HEK293T (cell line): ENCODE measurements around the gene KIR3DL3.

Source experiments
- BHLHE40 ChIP-seq: fragments of 450-650 bp; IDR thresholded peaks from 2 replicates; pipeline ENCODE4 v1.6.1; 2016; ENCODE audit warnings: mild to moderate bottlenecking, moderate library complexity, borderline replicate concordance
- FOXA1 ChIP-seq: fragments of 450-650 bp; IDR thresholded peaks from 2 replicates; pipeline ENCODE4 v1.6.1; 2016; ENCODE audit warnings: mild to moderate bottlenecking
- SUZ12 ChIP-seq: fragments of 450-650 bp; IDR thresholded peaks from 2 replicates; pipeline ENCODE4 v1.6.1; 2016; ENCODE audit warnings: mild to moderate bottlenecking

DNA sequence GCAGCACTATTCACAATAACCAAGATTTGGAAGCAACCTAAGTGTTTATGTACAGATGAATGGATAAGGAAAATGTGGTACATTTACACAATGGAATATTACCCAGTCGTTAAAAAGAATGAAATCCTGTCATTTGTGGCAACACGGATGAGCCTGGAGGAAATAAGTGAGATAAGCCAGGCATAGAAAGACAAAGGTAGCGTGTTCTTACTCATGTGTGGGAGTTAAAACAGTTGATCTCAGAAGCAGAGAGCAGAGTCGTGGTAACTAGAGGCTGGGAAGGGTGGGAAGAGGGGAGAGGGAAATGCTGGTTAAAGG is 32.0 kb upstream of the KIR3DL3 start:
- TF ChIP-seq BHLHE40 (no peak), SUZ12 (no peak), FOXA1 (no peak)
